GM18498 (cell line): ENCODE data around the gene PYGM.

Experiments
- ATAC-seq: cut with Tn5 transposase; IDR thresholded peaks from one replicate; pipeline ENCODE4 v1.9.1; 2021; ENCODE audit warnings: mild to moderate bottlenecking, moderate library complexity; ENCODE audit not compliant: unreplicated experiment

PYGM gene

GRCh38 chr11:64697663-64698375 lies 62.0 kb downstream of the PYGM start:
- ATAC-seq: no peak
